Measurements from ENCODE around the gene MMP17. TPM values are rescaled to one million over a fixed set of nuclear protein-coding genes. Genes with fewer than 3 reads are reported as not detected.
A peak's percentile ranks its signal among the peaks of the same experiment; 100 is the strongest.

MMP17 gene
- total and polyA plus RNA-seq, 10 of the 15 experiments (the other 5 are each of a cell fraction or from before 2014, with no cell fraction given), result 0.11 to 0.28 (median 0.23) TPM; not detected in 7

DNA sequence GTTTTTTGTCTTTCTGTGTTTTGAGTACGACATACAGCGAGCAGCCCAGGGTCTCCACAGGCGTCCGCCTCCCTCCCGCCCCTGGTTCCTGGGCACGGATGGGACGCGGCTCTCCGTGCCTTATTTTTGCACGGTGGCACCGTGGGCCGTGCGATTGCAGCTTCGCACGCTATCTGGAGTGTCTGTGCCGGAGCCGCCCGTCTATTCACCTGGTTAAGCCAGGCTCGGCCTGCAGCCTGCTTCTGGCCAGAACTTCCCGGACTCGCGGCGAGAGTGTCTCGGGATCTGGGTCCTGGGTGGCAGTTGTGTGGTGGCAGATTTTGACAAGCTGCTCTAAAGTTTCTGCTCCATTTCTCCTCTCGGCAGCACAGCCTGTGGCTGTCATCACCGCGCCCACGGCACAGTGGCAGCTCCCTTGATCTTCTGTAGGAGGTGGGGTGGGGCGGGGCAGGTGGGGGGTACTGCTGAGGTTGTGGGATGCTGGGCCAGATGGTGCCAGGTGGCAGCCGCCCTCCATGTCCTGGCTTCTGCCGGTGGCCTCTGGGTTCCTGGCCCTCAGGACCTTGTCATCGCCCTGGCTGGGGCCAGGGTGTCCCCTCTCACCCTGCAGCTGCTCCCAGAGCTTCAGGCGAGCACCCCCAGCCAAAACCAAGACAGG lies 2.9 kb downstream of the MMP17 start (continued):
- TF ChIP-seq E2F8 (IDR thresholded peaks at IDR 0.05; ENCODE audit: low read depth, partially characterized antibody), result no peak
- no peak for TF ChIP-seq ETV6 (conservative IDR thresholded peaks at IDR 0.05 in 1 of 2, IDR thresholded peaks at IDR 0.05 in 1 of 2; ENCODE audit: borderline replicate concordance in 1 of 2, low read depth in 1 of 2)
- no peak for TF ChIP-seq RAD51 (IDR thresholded peaks at IDR 0.05)
- no peak for TF ChIP-seq MYB (IDR thresholded peaks at IDR 0.05; ENCODE audit: borderline replicate concordance, low read depth, low read length)
- TF ChIP-seq HDAC6 (IDR thresholded peaks at IDR 0.05; ENCODE audit: unreplicated experiment), result no peak
- TF ChIP-seq EZH2 (IDR thresholded peaks at IDR 0.05; ENCODE audit: borderline replicate concordance, control insufficient read depth, low read depth, low read length), result no peak
- TF ChIP-seq, protein P1, sequence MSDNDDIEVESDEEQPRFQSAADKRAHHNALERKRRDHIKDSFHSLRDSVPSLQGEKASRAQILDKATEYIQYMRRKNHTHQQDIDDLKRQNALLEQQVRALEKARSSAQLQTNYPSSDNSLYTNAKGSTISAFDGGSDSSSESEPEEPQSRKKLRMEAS (IDR thresholded peaks at IDR 0.05; ENCODE audit: low read depth, low read length), result no peak
- no peak for TF ChIP-seq YBX1 (IDR thresholded peaks at IDR 0.05)

DNA sequence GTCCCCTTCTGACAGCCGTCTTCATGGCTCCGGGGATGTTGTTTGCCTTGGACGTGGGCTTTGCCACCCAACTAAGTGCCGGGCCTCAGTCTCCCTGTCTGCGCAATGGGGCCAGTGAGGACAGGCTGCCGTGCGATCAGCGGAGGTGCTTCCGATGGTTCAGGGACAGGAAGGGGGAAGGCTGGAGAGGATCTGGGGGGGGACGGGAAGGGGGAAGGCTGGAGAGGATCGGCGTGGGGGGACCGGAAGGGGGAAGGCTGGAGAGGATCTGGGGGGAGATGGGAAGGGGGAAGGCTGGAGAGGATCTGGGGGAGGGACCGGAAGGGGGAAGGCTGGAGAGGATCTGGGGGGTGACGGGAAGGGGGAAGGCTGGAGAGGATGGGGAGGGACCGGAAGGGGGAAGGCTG lies 3.4 kb downstream of the MMP17 start:
- Histone ChIP-seq H3K4me1 (ENCODE audit: control insufficient read depth, insufficient read depth, low read length) (no peaks in the 10 kb centered on the region), H3K79me2 (ENCODE audit: control insufficient read depth, insufficient read depth, low read length) (no peaks in the 10 kb centered on the region), H3K4me2 (ENCODE audit: control insufficient read depth, insufficient read depth) (no peak overlapping the region), H3K9me3 (replicated peaks; ENCODE audit: control insufficient read depth, insufficient read depth, low read length) (no peaks in the 10 kb centered on the region), H4K20me1 (ENCODE audit: control insufficient read depth, insufficient read depth) (no peaks in the 10 kb centered on the region), H3K27me3 (replicated peaks in 1 of 2; ENCODE audit: control insufficient read depth in 2 of 2, insufficient read depth in 2 of 2, low read length in 1 of 2) (peaks cover 7 to 9% of the 10 kb centered on the region in 2 experiments), H3K4me3 (no peak overlapping the region), H3K27ac (ENCODE audit: control insufficient read depth, insufficient read depth) (no peak overlapping the region), H3K36me3 (ENCODE audit: control insufficient read depth in 2 of 2, insufficient read depth in 2 of 2, low read length in 1 of 2) (no peaks in the 10 kb centered on the region), H3K9ac (ENCODE audit: control insufficient read depth, insufficient read depth, low read length) (no peak overlapping the region), H2AFZ (ENCODE audit: control insufficient read depth, low read depth, low read length) (no peak overlapping the region)
- POLR2A ChIA-PET, result no interaction called here
- SMC1A ChIA-PET (ENCODE audit: uncharacterized antibody, unreplicated experiment), result no interaction called here
- ATAC-seq, result no peak
- CTCF ChIA-PET, result no interaction called here
- no peak for DNase-seq (ENCODE audit: low read depth, low spot score)
- no TSS peak for BruUV-seq (replicated peaks)
- RAD21 ChIA-PET (ENCODE audit: unreplicated experiment), result no interaction called here
- in situ Hi-C loops (cut with MboI) (no loop called here), intact Hi-C loops (cut with micrococcal nuclease; ENCODE audit: unreplicated experiment) (no loop called here)
- no peak for FAIRE-seq
- 100% methylated on average over 8 of the region's 16 CpGs for WGBS (ENCODE audit: insufficient coverage, insufficient replicate concordance, low lambda C conversion rate, missing lambda C conversion rate)
- no peak for TF ChIP-seq PML (IDR thresholded peaks at IDR 0.05; ENCODE audit: low read length)
- TF ChIP-seq SMARCA5 (IDR thresholded peaks at IDR 0.05), result peak; percentile 51; the same call in 1 of the 2 replicates
- TF ChIP-seq CTCF (IDR thresholded peaks at IDR 0.05 in 2 of 3, conservative IDR thresholded peaks at IDR 0.05 in 1 of 3; ENCODE audit: control insufficient read depth in 2 of 3, extremely low read depth in 1 of 3, insufficient read depth in 1 of 3, low read depth in 3 of 3, low read length in 3 of 3), result no peak
- TF ChIP-seq HDAC6 (IDR thresholded peaks at IDR 0.05; ENCODE audit: unreplicated experiment), result no peak
- TF ChIP-seq BACH1 (IDR thresholded peaks at IDR 0.05; ENCODE audit: borderline replicate concordance), result no peak
- no peak for TF ChIP-seq PRDM15 (CRISPR knock-in tag; IDR thresholded peaks at IDR 0.05)

Data from GM12878 (cell line).